Neural cell (in vitro differentiated cells): Measurements from ENCODE around the gene AK5.

Source experiments
- POLR2AphosphoS5 ChIP-seq: IDR thresholded peaks from 2 replicates; pipeline ENCODE4 v1.6.1; 2012
- RAD21 ChIP-seq: fragments of 450-650 bp; conservative IDR thresholded peaks from 2 replicates; pipeline ENCODE4 v1.6.1; 2014; ENCODE audit warnings: antibody characterized with exemption, mild to moderate bottlenecking, moderate library complexity

DNA sequence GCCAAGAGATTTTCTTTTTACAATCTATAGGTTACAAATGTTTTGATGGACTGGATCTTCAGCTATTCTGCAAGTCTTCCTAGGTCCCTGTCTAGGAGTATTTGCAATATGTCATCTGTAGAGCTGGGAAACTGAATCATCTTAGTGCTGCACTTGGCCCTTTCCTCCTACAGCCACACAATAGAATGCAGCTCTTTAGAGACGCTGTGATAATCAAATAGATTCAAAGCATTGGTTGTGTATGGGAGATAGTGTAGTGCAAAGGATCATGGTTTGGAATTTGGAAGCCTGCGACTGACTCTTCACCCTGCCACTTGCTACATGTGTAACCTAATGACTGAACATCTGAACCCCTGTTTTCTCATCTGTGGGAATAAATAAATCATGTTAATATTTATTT lies 93.7 kb downstream of the AK5 start:
- TF ChIP-seq POLR2AphosphoS5: no peak
- TF ChIP-seq RAD21: no peak
